Activated CD4-positive, alpha-beta T cell treated with anti-CD3 and anti-CD28 coated beads, Interleukin-2, amount 10 ng/mL, durations not matched to agents 7 days and 5 days (primary cell): Measurements from ENCODE around the gene AMOTL1. TPM values are rescaled to one million over a fixed set of nuclear protein-coding genes. Genes with fewer than 3 reads are reported as not detected.

Experiments
- CTCF ChIA-PET: fragments of 350-600 bp; sonication (Branson Sonifier 250); formaldehyde crosslinking; loops from one replicate; lab custom pipeline; 2021; ENCODE audit warnings: antibody characterized with exemption; lab: Charles Lee
- POLR2A ChIA-PET: fragments of 350-600 bp; sonication (Branson Sonifier 250); formaldehyde crosslinking; loops from one replicate; lab custom pipeline; 2021; ENCODE audit warnings: antibody characterized with exemption; lab: Charles Lee
- DNase-seq: peaks from one replicate; pipeline ENCODE4 v3.0.0-alpha.2; 2020
- H3K27ac Mint-ChIP-seq: one replicate; pipeline ENCODE4 v1.8.0; 2021; ENCODE audit warnings: mild to moderate bottlenecking, moderate library complexity, mixed read lengths
- H3K27me3 Mint-ChIP-seq: one replicate; pipeline ENCODE4 v1.8.0; 2021; ENCODE audit warnings: mixed read lengths
- H3K36me3 Mint-ChIP-seq: one replicate; pipeline ENCODE4 v1.8.0; 2021; ENCODE audit warnings: low read depth, mixed read lengths
- H3K4me1 Mint-ChIP-seq: one replicate; pipeline ENCODE4 v1.8.0; 2021; ENCODE audit warnings: mixed read lengths
- H3K4me3 Mint-ChIP-seq: one replicate; pipeline ENCODE4 v1.8.0; 2021; ENCODE audit warnings: mild to moderate bottlenecking, moderate library complexity, mixed read lengths
- H3K9me3 Mint-ChIP-seq: one replicate; pipeline ENCODE4 v1.8.0; 2021; ENCODE audit warnings: mixed read lengths
- total RNA-seq, 2 experiments: library from RNA; stranded (reverse); gene quantifications; one replicate each; pipeline ENCODE4 v1.2.3, GENCODE V29; 2021

AMOTL1 gene
- total RNA-seq, 2 experiments from 2014 or later: 3.1 to 4.0 TPM

- ChIA-PET CTCF (no interaction called here), POLR2A (interaction anchor here (0.6 kb wide), 1 partner anchor 835 kb away, joined by 14 read pairs; no protein-coding TSS in a partner anchor)
- no peak overlapping the region for H3K4me3 Mint-ChIP-seq
- H3K9me3 Mint-ChIP-seq: no peaks in the 10 kb centered on the region
- H3K27me3 Mint-ChIP-seq: peaks cover 54% of the 10 kb centered on the region
- no peaks in the 10 kb centered on the region for H3K4me1 Mint-ChIP-seq
- no peak for DNase-seq
- no peaks in the 10 kb centered on the region for H3K36me3 Mint-ChIP-seq
- no peak overlapping the region for H3K27ac Mint-ChIP-seq
These were observed 17.6 kb upstream of the AMOTL1 start for GRCh38 chr11:94750319-94751217.

DNA sequence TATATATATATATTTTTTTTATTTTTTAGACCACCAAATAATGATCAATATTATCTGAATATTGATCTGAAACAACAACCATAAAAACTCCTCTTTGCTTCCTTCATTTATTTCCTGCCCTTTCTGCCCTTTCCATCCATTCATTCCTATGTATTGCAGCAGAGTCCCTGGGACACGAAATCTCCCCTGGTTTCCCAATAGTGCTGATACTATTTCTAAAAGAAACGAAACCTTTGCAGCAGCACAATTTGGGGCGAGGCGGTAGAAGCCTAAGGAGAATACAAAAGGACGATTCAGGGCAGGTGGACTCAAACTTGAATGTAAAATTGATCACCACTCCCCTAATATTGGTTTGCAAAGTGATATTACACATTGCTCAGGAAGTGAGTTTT, 16.9 kb upstream of the AMOTL1 start:
- H3K27ac Mint-ChIP-seq: no peak overlapping the region
- ChIA-PET POLR2A (no interaction called here), CTCF (no interaction called here)
- DNase-seq: no peak
- H3K36me3 Mint-ChIP-seq: no peaks in the 10 kb centered on the region
- H3K9me3 Mint-ChIP-seq: no peaks in the 10 kb centered on the region
- H3K27me3 Mint-ChIP-seq: peaks cover 48% of the 10 kb centered on the region
- H3K4me1 Mint-ChIP-seq: no peaks in the 10 kb centered on the region
- H3K4me3 Mint-ChIP-seq: no peak overlapping the region

DNA sequence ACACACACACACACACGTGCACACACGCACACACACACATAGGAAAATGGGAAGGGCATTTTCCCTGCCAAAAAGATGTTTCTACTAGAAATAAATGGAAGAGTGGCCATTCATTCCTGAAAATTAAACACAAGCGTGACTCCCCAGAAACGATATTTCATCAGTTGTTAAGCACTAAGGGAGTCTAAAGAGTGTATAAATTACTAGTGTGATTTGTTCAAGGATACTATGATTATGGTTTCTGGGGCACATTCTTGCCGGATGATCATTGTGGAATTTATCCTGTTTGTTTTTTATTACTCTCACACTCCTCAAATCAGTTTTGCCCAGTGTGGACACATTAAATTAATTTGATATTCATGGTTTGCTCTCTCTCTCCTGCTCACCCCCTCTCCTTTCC, 16.4 kb upstream of the AMOTL1 start:
- no peak overlapping the region for H3K4me3 Mint-ChIP-seq
- H3K36me3 Mint-ChIP-seq: no peaks in the 10 kb centered on the region
- H3K27me3 Mint-ChIP-seq: peaks cover 43% of the 10 kb centered on the region
- H3K4me1 Mint-ChIP-seq: no peaks in the 10 kb centered on the region
- CTCF ChIA-PET: no interaction called here
- H3K27ac Mint-ChIP-seq: no peak overlapping the region
- DNase-seq: no peak
- H3K9me3 Mint-ChIP-seq: no peaks in the 10 kb centered on the region
- POLR2A ChIA-PET: no interaction called here

DNA sequence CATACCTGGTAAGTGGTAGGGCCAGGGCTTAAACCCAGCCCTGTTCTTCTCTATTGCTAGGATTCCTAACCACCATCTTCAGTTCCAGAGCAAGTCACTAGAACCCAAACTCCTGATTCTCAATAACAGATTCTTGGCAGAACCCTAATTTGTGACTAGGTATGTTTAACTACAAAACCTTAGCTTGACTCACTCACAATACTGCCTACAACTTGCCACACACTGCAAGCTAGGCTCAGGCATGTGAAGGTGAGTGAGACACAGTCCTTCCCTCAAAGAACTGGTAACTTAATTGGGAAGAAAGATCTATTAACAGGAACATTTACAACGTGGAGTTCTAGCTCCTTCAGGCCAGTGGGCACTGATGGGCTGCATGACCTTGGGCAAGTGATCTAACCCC, 14.5 kb upstream of the AMOTL1 start:
- POLR2A ChIA-PET: no interaction called here
- Mint-ChIP-seq H3K36me3 (no peaks in the 10 kb centered on the region), H3K27me3 (peaks cover 38% of the 10 kb centered on the region), H3K27ac (no peak overlapping the region), H3K9me3 (no peaks in the 10 kb centered on the region), H3K4me1 (no peaks in the 10 kb centered on the region), H3K4me3 (no peak overlapping the region)
- no peak for DNase-seq
- CTCF ChIA-PET: interaction anchor here (0.7 kb wide), 1 partner anchor 40 kb away, joined by 3 read pairs; no protein-coding TSS in a partner anchor

GRCh38 chr11:94754335-94754734, 13.8 kb upstream of the AMOTL1 start:
- POLR2A ChIA-PET: no interaction called here
- no peak overlapping the region for H3K27ac Mint-ChIP-seq
- no peak for DNase-seq
- no peaks in the 10 kb centered on the region for H3K9me3 Mint-ChIP-seq
- CTCF ChIA-PET: no interaction called here
- H3K4me1 Mint-ChIP-seq: no peaks in the 10 kb centered on the region
- H3K27me3 Mint-ChIP-seq: peaks cover 35% of the 10 kb centered on the region
- no peak overlapping the region for H3K4me3 Mint-ChIP-seq
- H3K36me3 Mint-ChIP-seq: no peaks in the 10 kb centered on the region

DNA sequence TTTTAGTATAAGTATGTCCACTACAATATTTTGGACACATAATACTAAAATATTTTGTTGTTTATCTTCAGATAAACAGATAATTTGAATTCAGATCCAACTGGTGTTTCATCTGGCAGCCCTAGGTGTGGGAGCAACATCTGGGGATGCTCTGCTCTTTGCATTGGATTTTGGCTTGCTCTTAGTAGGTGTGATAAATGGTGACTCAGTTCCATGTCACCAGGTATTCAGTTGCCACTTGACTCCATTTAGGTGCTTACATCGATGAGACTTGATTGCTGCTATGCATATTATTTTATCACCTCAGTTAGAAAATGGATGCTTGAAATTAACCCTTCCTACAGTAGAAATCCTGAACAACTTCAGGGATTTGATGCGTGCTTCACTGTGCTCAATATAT, 13.3 kb upstream of the AMOTL1 start:
- H3K36me3 Mint-ChIP-seq: no peaks in the 10 kb centered on the region
- peaks cover 32% of the 10 kb centered on the region for H3K27me3 Mint-ChIP-seq
- no peak for DNase-seq
- H3K4me1 Mint-ChIP-seq: no peaks in the 10 kb centered on the region
- ChIA-PET POLR2A (no interaction called here), CTCF (interaction anchor here (0.9 kb wide), 1 partner anchor 11 kb away, joined by 3 read pairs; no protein-coding TSS in a partner anchor)
- H3K9me3 Mint-ChIP-seq: no peaks in the 10 kb centered on the region
- no peak overlapping the region for H3K27ac Mint-ChIP-seq
- H3K4me3 Mint-ChIP-seq: no peak overlapping the region

DNA sequence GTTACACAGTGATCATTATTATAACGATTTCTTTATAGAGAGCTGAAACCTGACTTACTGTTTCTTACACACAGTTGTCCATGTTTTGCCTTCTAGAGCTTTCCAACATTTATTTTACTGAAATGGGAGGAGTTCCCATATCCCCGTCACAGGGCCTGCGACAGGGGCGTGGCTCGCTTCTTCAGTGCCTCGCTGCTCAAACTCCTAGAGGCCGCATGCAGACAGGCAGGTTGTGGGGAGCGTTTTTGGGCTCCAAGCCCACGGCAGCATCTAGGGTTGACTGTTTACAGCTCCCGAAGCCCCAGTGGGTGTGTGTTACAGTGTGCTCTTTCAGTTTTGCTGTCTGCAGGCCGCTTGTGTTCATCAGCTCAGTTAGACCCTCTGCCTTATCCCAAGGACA, 12.7 kb upstream of the AMOTL1 start:
- Mint-ChIP-seq H3K9me3 (no peaks in the 10 kb centered on the region), H3K36me3 (no peaks in the 10 kb centered on the region), H3K27ac (no peak overlapping the region), H3K27me3 (peaks cover 32% of the 10 kb centered on the region), H3K4me1 (peaks cover 1% of the 10 kb centered on the region), H3K4me3 (no peak overlapping the region)
- ChIA-PET POLR2A (no interaction called here), CTCF (interaction anchor here (0.9 to 1.2 kb wide), 3 partner anchors 10 to 49 kb away, joined by 3 read pairs; no protein-coding TSS in a partner anchor)
- no peak for DNase-seq

GRCh38 chr11:94757037-94757735, 11.0 kb upstream of the AMOTL1 start:
- POLR2A ChIA-PET: no interaction called here
- DNase-seq: no peak
- Mint-ChIP-seq H3K9me3 (no peaks in the 10 kb centered on the region), H3K4me1 (peaks cover 2% of the 10 kb centered on the region), H3K27me3 (peaks cover 24% of the 10 kb centered on the region), H3K27ac (no peak overlapping the region), H3K36me3 (no peaks in the 10 kb centered on the region), H3K4me3 (no peak overlapping the region)
- CTCF ChIA-PET: no interaction called here

DNA sequence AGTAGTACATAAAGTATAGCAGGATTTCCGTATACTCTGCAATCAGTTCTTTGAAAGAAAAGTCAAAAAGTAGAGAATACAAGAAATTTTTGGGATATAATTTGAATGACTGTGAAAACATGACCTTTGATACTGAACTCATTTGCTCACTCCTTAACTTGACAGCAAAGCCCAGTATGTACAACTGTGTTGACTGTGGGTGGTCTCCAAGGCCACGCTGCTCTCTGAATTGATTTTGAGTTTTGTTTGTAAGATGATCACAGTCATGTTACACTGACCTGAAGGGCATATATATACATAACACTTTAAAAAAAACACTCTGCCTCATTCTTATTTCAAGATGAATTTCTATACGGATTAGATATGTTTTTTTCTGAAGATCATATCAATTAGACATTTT, 9.5 kb upstream of the AMOTL1 start:
- Mint-ChIP-seq H3K4me3 (no peak overlapping the region), H3K4me1 (peaks cover 2% of the 10 kb centered on the region), H3K27ac (no peak overlapping the region), H3K9me3 (no peaks in the 10 kb centered on the region), H3K27me3 (peaks cover 18% of the 10 kb centered on the region), H3K36me3 (no peaks in the 10 kb centered on the region)
- CTCF ChIA-PET: no interaction called here
- DNase-seq: no peak
- POLR2A ChIA-PET: no interaction called here

DNA sequence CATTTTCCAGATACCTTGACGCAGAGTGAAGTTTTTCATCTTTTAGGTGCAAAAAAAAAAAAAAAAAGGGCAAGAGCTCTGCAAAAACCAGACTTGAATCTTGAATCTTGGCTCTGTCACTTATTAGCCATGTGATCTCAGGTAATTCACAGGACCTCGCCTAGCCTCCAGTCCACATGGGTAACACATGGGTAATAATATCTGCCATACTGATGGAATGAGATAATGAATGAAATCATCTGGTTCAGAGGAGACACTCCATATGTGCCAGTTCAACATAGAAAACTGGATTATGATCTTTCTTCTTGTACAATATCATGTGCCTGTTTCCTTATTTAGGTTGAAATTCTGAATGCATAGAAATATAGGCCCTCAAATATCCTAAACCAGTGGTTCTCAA, 8.6 kb upstream of the AMOTL1 start:
- Mint-ChIP-seq H3K4me1 (peaks cover 2% of the 10 kb centered on the region), H3K9me3 (no peaks in the 10 kb centered on the region), H3K27me3 (peaks cover 15% of the 10 kb centered on the region), H3K27ac (no peak overlapping the region), H3K4me3 (no peak overlapping the region), H3K36me3 (no peaks in the 10 kb centered on the region)
- POLR2A ChIA-PET: no interaction called here
- CTCF ChIA-PET: no interaction called here
- DNase-seq: no peak

DNA sequence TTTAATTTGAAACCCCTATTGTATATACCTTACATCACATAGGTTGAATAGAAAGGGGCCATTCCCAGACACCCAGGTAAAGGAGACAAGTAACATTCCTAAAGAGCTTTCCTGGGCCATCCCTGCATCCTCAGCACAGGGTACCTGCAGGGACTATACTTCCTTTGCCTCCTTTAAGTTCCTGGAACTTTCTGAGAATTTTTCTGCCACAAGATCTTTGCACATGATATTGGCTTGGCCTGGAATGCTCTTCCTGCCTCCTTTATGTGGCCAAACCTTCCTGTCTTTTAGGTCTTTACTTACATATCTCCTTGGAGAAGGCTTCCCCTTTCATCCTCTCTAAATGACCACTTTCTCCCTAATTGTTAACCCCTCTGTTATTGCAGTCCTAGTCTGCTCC, 7.9 kb upstream of the AMOTL1 start:
- H3K4me3 Mint-ChIP-seq: no peak overlapping the region
- no peak for DNase-seq
- H3K36me3 Mint-ChIP-seq: no peaks in the 10 kb centered on the region
- H3K27me3 Mint-ChIP-seq: peaks cover 20% of the 10 kb centered on the region
- H3K4me1 Mint-ChIP-seq: peaks cover 2% of the 10 kb centered on the region
- CTCF ChIA-PET: no interaction called here
- H3K27ac Mint-ChIP-seq: no peak overlapping the region
- POLR2A ChIA-PET: no interaction called here
- H3K9me3 Mint-ChIP-seq: no peaks in the 10 kb centered on the region

DNA sequence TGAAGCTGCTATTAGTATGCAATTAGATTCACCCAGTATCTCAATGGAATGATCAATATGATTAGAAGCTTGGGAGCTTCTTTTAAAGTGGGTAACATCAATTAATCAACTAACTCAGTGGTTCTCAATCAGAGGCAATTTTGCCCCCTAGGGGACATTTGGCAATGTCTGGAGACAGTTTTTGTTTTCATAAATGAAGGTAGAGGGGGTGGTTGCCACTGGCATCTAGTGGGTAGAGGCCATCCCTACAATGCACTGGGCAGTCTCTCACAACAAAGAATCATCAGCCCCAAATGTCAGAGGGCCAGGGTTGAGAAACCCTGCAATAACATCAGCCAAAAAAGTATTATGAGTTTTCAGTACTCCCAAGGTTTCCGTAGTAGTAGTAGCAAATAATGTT, 5.9 kb upstream of the AMOTL1 start:
- ChIA-PET CTCF (no interaction called here), POLR2A (no interaction called here)
- DNase-seq: no peak

DNA sequence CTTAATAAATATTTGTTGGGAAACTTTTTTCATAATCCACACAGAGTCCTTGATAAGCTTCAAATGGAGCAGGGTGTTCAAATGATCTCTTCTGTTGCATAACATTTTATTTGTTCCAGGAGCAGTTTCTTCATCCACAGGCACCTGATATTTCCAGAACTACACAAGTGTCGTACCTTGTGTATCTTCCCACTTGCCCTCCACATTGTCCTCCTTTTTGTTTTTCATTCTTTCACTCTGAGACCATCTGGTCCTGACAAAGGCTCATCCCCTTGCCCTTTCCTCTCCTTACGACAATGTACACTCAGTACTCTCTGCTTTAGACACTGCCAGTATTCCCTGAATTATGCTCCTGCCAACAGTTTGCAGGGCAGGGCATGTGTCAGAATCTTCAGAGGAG, 5.2 kb upstream of the AMOTL1 start:
- POLR2A ChIA-PET: no interaction called here
- Mint-ChIP-seq H3K27me3 (peaks cover 20% of the 10 kb centered on the region), H3K9me3 (no peaks in the 10 kb centered on the region), H3K4me3 (no peak overlapping the region), H3K4me1 (peaks cover 6% of the 10 kb centered on the region), H3K27ac (no peak overlapping the region), H3K36me3 (no peaks in the 10 kb centered on the region)
- no peak for DNase-seq
- CTCF ChIA-PET: interaction anchor here (0.6 kb wide), 1 partner anchor 148 kb away, joined by 3 read pairs; no protein-coding TSS in a partner anchor

More for the DNA sequence above, 5.9 kb upstream of the AMOTL1 start:
- H3K36me3 Mint-ChIP-seq: no peaks in the 10 kb centered on the region
- H3K27ac Mint-ChIP-seq: no peak overlapping the region
- H3K4me3 Mint-ChIP-seq: no peak overlapping the region
- H3K4me1 Mint-ChIP-seq: peaks cover 2% of the 10 kb centered on the region
- no peaks in the 10 kb centered on the region for H3K9me3 Mint-ChIP-seq
- H3K27me3 Mint-ChIP-seq: peaks cover 20% of the 10 kb centered on the region
